Astrocyte of the hippocampus (primary cell): ENCODE data around the gene RNF5.
"Not testable (repeated sequence)": the region's sequence is repeated elsewhere in the genome, so short reads cannot be mapped to it uniquely, and the experiment has no call there.

Experiments used
- DNase-seq: peaks from one replicate; pipeline ENCODE4 v3.0.0; 2011; ENCODE audit warnings: low read depth, low spot score

RNF5 gene

GRCh38 chr6:32189069-32189741 is 11.0 kb downstream of the RNF5 start:
- DNase-seq: no peak

DNA sequence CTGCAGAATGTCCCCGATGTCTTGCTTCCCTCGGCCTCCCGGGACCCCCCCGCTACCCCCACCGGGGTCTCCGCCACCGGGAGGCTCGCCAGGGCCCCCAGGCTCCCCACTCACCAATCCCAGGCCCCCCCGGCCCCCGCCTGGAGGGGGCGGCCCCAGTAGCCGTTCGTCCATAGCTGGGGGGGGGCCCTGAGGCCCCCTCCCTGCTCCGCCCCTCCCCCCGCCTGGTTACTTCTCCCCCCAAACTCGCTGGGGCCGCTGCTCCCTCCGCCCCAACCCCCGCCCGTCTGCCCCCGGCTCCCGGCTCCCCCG is 11.5 kb downstream of the RNF5 start:
- DNase-seq: no peak

- peak; percentile 93 for DNase-seq
Observed at GRCh38 chr6:32190054-32190851, 12.0 kb downstream of the RNF5 start, which contains the start of gene PBX2. PBX2 (minus strand) TSS chr6:32190202; CDS start chr6:32189915, 287 bp downstream.

DNA sequence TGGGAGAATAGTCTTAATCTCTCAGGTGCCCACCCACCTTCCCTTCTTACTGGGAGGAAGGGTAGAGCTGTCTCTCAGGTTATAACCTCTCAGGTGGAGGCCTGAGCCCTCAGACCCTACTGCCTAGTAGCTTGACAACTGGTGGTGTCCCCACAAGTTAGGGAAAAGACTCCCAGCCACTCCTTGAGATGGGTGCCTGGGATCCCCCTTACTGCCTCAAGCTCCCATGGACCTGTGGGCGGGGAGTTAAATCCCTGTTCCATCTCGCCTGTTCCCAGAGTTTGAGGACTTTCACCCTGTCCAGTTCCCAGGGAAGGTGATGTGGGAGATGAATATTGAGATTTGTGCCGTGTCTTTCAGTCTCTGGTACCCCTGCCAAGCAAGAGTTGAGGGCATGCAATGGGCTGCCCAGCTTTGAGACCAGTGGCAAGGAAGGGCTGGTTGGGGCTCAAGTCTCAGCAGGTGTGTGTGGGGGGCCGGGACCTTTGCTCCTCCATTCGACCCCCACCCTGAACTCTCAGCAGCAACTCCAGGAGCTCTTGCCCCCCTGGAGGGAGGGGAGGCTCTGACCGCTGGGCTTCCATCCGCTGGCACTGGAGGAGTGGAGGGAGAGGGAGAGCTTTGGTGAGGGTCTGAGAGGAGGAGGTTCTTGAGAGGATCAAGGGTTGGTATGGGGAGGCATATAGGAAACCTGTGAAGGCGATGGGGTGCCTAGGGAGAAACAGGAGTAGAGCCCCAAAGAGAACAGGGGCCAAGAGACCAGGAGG is 12.9 kb downstream of the RNF5 start:
- no peak for DNase-seq

GRCh38 chr6:32191696-32192607 is 13.7 kb downstream of the RNF5 start:
- no peak for DNase-seq

GRCh38 chr6:32192608-32193039 is 14.4 kb downstream of the RNF5 start, which contains the start of gene GPSM3:
GPSM3 (minus strand) TSS chr6:32192643; CDS start chr6:32192513, 130 bp downstream.
- DNase-seq: no peak

DNA sequence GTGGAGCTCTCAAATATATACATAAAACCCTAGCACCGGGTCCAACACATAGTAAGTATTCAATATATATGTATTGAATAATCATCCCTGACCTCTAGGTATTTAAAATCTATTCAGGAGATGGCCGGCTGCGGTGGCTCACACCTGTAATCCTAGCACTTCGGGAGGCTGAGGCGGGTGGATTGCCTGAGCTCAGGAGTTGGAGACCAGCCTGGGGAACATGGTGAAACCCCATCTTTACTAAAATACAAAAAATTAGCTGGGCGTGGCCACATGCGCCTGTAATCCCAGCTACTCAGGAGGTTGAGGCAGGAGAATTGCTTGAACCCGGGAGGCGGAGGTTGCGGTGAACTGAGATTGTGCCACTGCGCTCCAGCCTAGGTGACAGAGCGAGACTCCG is 14.9 kb downstream of the RNF5 start:
- DNase-seq: not testable (repeated sequence)

- no peak for DNase-seq
Observed at GRCh38 chr6:32194388-32194787, 16.2 kb downstream of the RNF5 start.

GRCh38 chr6:32194825-32195651 is 16.8 kb downstream of the RNF5 start:
- DNase-seq: peak; percentile 67

- peak; percentile 100 for DNase-seq
Observed at GRCh38 chr6:32195652-32195901, 17.4 kb downstream of the RNF5 start.

DNA sequence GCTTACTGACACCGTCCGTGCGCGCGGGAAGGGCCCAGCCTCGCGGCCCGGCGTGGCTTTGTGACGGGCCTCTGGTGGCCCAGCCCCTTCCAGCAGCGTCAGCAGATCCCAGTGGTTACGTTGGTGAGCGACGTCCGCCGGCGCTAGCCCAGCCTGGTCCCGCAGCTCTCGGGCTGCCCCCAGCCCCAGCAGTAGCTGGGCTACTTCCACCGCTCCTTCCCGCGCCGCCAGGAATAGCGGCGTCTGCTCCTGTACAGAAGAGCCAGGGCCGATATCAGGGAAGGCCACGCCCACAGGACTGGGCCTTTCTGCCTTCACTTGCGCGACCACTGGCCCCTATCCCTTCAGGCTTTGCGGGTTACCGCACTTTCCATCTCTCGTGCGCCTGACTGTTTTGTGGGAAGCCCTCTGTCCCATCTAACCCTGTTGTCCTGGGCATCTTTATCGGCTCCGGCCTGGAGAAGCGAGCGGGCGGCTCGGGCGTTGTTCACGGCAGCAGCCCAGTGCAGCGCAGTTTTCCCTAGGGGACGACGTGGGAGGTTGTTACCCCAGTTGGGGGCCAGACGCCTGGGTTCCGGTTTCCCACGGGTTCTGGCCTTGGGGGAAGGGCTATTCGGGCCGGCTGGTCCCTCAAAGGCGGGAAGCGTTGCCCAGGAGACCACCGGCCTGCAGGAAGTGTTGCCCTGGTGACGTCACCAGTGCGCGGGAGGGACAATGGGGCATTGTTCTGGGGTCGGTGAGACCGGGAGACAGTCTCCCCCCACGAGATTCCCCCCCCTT is 17.9 kb downstream of the RNF5 start:
- peak; percentile 94 for DNase-seq

DNA sequence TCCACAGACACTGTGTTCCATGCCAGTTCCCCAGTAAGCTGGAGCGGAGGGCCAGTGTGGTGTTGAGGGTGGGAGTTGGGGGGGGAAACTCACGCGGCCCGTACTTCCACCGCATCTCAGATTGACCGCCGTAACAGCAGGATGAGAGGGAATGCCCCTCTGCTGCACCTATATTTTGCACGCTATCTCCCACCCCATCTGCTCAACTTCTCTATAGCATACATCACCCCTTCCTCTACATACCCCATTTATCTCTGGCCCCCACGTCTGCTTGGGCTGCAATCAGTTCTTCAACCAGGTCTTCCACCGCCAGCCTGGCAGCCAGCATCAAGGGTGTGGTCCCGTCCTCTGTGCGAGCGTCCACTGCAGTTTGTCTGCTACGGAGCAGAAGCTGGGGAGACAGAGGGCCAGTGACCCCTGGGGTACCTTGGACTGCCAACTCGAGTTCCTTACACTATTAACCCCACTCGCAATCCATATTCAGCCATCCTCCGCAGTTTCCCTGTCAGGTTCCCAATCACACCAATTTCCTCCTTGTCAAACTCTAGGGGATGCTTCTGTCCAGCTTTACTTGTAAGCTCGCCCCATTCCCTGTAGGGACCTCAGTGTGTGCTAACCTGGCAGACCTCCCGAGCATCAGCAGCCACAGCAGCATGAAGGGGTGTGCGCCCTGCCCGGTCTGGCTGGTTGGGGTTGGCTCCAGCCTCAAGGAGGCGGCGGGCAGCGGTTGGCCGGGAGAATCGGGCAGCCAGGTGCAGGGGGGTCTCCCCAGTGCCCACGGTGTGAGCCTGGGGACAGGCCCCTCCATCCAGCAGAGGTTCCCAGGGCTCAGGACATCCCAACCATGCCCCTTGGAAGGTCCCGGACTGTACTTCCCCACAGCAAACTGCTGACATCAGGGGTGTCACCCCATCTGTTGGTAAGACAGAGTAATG is 18.7 kb downstream of the RNF5 start:
- peak; percentile 26 for DNase-seq

DNA sequence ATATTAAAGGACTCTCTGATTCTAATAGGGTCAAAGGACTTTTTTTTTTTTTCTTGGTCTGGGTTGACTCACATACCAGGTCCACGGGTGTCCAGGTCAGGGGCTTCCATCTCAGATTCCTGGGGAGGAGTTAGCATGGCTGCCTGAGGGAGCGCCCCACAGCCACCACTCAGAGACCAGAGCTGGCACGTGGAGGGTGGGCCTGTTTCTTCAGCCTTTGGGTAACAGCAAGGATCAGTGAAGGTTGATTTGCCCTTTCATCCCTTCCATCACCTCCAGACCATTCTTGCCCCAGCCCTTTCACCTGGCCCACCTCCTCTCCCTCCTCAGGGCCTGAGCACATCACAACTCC is 20.1 kb downstream of the RNF5 start:
- no peak for DNase-seq

DNA sequence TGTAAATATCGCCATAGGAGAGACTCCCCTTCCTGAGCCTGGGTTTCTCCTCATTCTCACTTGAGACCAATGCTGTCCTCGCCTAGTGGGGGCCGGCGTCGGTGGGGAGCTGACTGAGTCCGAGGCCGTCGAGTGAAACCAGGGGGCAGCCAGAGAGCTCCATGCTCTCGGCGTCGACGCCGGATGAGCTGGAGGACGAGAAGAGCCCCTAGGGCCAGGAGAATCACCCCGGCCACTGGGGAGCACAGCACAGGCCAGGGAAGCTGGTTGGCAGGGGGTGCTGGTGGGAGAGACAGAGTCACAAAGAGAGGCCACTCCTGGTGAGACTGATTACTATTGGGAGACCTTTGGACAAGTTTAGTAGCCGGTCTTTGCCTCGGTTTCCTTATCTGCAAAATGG is 20.7 kb downstream of the RNF5 start:
- no peak for DNase-seq

- DNase-seq: no peak
Observed at GRCh38 chr6:32200711-32201475, 22.7 kb downstream of the RNF5 start.

DNA sequence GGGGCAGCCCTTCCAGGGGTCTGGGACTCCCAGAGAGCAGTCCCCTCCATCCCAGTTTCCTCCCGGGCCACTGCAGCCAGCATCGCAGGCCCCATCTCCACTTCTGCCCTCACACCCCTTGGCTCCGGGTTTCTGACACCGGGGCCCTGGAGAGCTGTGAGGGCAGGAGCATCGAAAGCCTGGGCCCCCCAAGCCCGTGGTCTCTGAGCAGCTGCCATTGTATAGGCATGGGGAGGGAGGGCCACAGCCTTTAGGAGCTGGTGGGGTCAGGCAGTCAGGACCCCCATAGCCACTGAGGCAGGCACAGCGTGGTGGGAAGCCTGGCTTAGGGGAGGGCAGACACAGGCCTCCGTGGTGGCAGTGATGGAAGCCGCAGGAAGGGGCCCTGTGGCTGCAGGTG is 24.0 kb downstream of the RNF5 start:
- no peak for DNase-seq

GRCh38 chr6:32203426-32204267 is 25.4 kb downstream of the RNF5 start:
- DNase-seq: peak; percentile 46
